GM12892 (cell line): ENCODE results near the gene FSTL4.

ENCODE experiments used
- POLR2A ChIP-seq: IDR thresholded peaks from 2 replicates; pipeline ENCODE4 v1.6.1; 2011; ENCODE audit warnings: low read depth, low read length, control low read depth
- POLR2AphosphoS5 ChIP-seq: IDR thresholded peaks from 2 replicates; pipeline ENCODE4 v1.6.1; 2011; ENCODE audit warnings: low read depth, low read length, control low read depth

DNA sequence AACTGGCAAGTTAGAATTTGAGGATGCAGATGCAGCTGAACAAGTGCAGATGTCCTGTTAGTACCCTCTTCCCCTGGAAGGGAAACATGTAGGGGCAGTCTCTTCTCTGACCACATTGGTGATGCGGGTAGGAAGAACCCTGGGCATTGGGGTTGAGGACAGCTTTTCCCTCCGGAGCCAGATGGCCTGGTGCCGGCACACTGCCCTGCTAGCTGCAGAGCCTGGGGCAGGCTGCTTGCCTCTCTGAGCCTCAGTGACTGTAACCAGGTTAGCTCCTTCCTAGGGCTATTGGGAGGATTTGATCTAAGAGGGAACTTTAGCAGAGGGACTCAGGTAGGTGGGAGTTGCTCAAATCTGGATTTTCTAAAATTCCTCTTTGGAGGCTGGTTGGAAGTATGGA lies 412.1 kb downstream of the FSTL4 start:
- TF ChIP-seq POLR2AphosphoS5 (no peak), POLR2A (no peak)
